Ovary (tissue), 9 donors: Measurements from ENCODE around the gene EPN3. TPM values are rescaled to one million over a fixed set of nuclear protein-coding genes. Genes with fewer than 3 reads are reported as not detected.

ENCODE experiments used
- DNase-seq, 5 donors: peaks; one replicate each; pipeline ENCODE4 v3.0.0-alpha.2; 2019 to 2020
- H3K27ac ChIP-seq, 2 donors: fragments of 200-600 bp; one replicate each; pipeline versions ENCODE4 v1.5.1 to v1.8.0; 2019 to 2022
- H3K27me3 ChIP-seq: fragments of 200-600 bp; one replicate; pipeline ENCODE4 v1.8.0; 2022
- H3K36me3 ChIP-seq: fragments of 200-600 bp; sonication (generic); one replicate; pipeline ENCODE4 v1.5.1; 2019
- H3K4me1 ChIP-seq: one replicate; pipeline ENCODE4 v1.8.1; 2013; ENCODE audit warnings: mild to moderate bottlenecking, moderate library complexity; ENCODE audit not compliant: insufficient read depth
- H3K4me3 ChIP-seq: fragments of 200-600 bp; sonication (generic); one replicate; pipeline ENCODE4 v1.5.1; 2017
- H3K9me3 ChIP-seq, 2 donors: fragments of 200-600 bp in 1 of 2; sonication (generic) in 1 of 2; one replicate each; pipeline versions ENCODE4 v1.5.1 to v1.8.1; 2013 to 2019; ENCODE audit warnings: mild to moderate bottlenecking in 1 of 2, moderate library complexity in 1 of 2
- EP300 ChIP-seq: sonication (generic); formaldehyde crosslinking; IDR thresholded peaks from one replicate; pipeline ENCODE4 v1.6.1; 2017; ENCODE audit warnings: antibody characterized with exemption
- POLR2A ChIP-seq: fragments of 450-650 bp; IDR thresholded peaks from one replicate; pipeline ENCODE4 v1.6.1; 2017; ENCODE audit warnings: antibody characterized with exemption, mild to moderate bottlenecking, moderate library complexity
- WGBS, 3 donors: extraction: QIAGEN DNeasy Blood & Tissue Kit in 1 of 3; methylation state at CpG; one replicate each; pipeline versions ENCODE4 v1.1.5 to v1.1.7; 2013 to 2017; 5-methylcytosine and 5-hydroxymethylcytosine counted together
- intact Hi-C, 4 donors: fragments of 100-400 bp; cut with DNase I; formaldehyde crosslinking; loops; one replicate each; pipeline versions ENCODE4 v1.11.0 to v1.15.1; 2022 to 2023
- polyA plus RNA-seq, 2 donors: library from polyadenylated mRNA; stranded (reverse); fragments of 200-250 nt in 1 of 2; fragments of 350-450 nt in 1 of 2; fragmentation: Illumina TruSeq in 1 of 2; extraction: RNeasy Lipid Tissue Mini Kit (QIAGEN cat#74804) in 1 of 2; gene quantifications; one replicate each; pipeline ENCODE4 v1.2.3, GENCODE V29; 2013 to 2014
- total RNA-seq, 7 donors: library from RNA; depleted of rRNA in 2 of 7; stranded (reverse); fragments of >200 nt in 2 of 7; fragmentation: NEBNext Ultra II Directional in 3 of 7; extraction: Animal tissue kit (Norgen Biotek cat#: 25700) in 3 of 7; gene quantifications; one replicate each; pipeline versions ENCODE4 v1.1.0 to v1.2.4, GENCODE V29; 2016 to 2023
- TF ChIP-seq, protein P1 (sequence below), 3 donors: fragments of 450-650 bp in 2 of 3; fragments of 200-600 bp in 1 of 3; IDR thresholded peaks; one replicate each; pipeline versions ENCODE4 v1.5.1 to v1.8.0; 2016 to 2022; ENCODE audit warnings: antibody characterized with exemption in 3 of 3, mild to moderate bottlenecking in 1 of 3
- donor health status: DM: no; HTN: no; CAD: no; lungs with moderate emphysema.
- donor health status: DM: no; HTN: no; CAD: no.
- donor health status: Bipolar disorder and iron deficiency.
- donor health status: DM: yes; HTN: yes; CAD: no.
- donor health status: DM: no; HTN: no; CAD: no.
- donor health status: DM: yes; HTN: yes; CAD: no.

Gene EPN3
- total and polyA plus RNA-seq, 9 donors: 6.2 to 33.4 (median 21.0) TPM

DNA sequence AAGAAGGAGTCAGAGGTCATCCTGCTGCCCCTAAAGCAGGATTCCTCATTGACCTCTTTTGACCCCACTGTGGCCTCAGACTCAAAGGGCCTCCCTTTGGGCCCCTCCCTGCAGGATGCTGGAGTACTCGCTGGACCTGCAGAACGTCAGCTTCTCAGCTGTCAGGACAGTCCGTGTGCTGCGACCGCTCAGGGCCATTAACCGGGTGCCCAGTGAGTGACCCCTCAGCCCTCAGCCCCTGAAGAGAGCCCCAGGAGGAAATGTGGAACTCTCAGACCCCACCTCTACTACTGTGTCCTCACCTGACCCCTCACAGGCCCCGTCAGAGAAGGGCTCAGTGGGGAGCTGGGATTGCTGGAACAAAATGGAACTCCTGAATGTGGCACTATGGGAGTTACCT lies 37.1 kb downstream of the EPN3 start:
- Histone ChIP-seq H3K4me3 (no peak overlapping the region), H3K4me1 (peaks cover 4% of the 10 kb centered on the region), H3K27me3 (no peaks in the 10 kb centered on the region), H3K9me3 (no peaks in the 10 kb centered on the region), H3K27ac (no peak overlapping the region), H3K36me3 (no peaks in the 10 kb centered on the region)
- DNase-seq: no peak
- TF ChIP-seq POLR2A (no peak), EP300 (no peak)
- TF ChIP-seq, protein P1, sequence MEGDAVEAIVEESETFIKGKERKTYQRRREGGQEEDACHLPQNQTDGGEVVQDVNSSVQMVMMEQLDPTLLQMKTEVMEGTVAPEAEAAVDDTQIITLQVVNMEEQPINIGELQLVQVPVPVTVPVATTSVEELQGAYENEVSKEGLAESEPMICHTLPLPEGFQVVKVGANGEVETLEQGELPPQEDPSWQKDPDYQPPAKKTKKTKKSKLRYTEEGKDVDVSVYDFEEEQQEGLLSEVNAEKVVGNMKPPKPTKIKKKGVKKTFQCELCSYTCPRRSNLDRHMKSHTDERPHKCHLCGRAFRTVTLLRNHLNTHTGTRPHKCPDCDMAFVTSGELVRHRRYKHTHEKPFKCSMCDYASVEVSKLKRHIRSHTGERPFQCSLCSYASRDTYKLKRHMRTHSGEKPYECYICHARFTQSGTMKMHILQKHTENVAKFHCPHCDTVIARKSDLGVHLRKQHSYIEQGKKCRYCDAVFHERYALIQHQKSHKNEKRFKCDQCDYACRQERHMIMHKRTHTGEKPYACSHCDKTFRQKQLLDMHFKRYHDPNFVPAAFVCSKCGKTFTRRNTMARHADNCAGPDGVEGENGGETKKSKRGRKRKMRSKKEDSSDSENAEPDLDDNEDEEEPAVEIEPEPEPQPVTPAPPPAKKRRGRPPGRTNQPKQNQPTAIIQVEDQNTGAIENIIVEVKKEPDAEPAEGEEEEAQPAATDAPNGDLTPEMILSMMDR (IDR thresholded peaks at IDR 0.05): no peak
- intact Hi-C loops: no loop called here
- 88 to 94% (median 93%) methylated on average over 6 to 7 of the region's 7 CpGs for WGBS, 3 donors

DNA sequence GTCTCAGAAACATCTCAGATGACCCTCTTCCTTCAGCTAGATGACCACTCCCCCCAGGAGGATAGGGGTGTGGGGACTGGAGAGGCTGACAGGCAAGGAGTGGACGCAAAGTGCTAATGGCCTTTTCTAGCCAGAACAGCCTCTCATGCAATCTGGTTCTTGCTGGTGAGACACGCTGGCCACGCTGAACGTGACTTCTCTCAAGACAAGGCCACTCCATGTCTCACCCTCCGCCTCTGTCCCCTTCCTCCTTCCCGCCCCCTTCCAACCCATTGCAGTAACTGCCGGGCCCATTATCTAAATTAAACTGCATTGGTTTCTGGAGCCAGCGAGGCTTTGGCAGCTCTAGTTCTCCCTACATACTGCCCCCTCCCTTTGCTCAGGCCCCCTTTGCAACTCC lies 37.5 kb downstream of the EPN3 start:
- intact Hi-C loops: no loop called here
- TF ChIP-seq POLR2A (no peak), EP300 (no peak)
- TF ChIP-seq, protein P1 (IDR thresholded peaks at IDR 0.05): no peak
- WGBS, 3 donors: 88 to 92% (median 91%) methylated on average over 8 of the region's 8 CpGs
- no peaks in the 10 kb centered on the region for H3K9me3 ChIP-seq
- H3K4me1 ChIP-seq: no peaks in the 10 kb centered on the region
- no peak overlapping the region for H3K27ac ChIP-seq
- H3K27me3 ChIP-seq: no peaks in the 10 kb centered on the region
- H3K36me3 ChIP-seq: no peaks in the 10 kb centered on the region
- DNase-seq: no peak
- H3K4me3 ChIP-seq: no peak overlapping the region

DNA sequence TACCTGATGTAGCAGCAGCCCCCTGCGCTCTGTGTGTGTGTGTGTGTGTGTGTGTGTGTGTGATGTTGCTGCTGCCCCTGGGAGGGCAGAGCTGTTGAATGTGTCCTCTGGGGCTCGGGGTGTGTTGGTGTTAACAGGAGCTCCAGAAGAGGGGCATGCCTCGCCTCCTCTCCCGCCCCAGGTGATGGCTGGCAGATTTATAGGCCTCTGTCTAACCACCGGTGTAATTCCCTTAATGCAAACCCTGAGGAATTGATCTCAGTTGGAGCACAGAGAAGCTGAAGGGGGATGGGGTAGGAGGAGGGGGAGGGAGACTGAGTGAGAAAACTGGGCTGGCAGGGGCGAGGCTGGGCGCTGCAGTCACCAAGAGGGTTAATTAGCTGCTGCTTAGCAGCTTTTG lies 38.0 kb downstream of the EPN3 start:
- 81 to 90% (median 87%) methylated on average over 6 to 7 of the region's 7 CpGs for WGBS, 3 donors
- Histone ChIP-seq H3K9me3 (no peaks in the 10 kb centered on the region), H3K4me1 (no peaks in the 10 kb centered on the region), H3K27ac (no peak overlapping the region), H3K4me3 (no peak overlapping the region), H3K36me3 (no peaks in the 10 kb centered on the region), H3K27me3 (no peaks in the 10 kb centered on the region)
- intact Hi-C loops: no loop called here
- TF ChIP-seq POLR2A: no peak
- TF ChIP-seq, protein P1 (IDR thresholded peaks at IDR 0.05): no peak
- TF ChIP-seq EP300: no peak
- no peak for DNase-seq

DNA sequence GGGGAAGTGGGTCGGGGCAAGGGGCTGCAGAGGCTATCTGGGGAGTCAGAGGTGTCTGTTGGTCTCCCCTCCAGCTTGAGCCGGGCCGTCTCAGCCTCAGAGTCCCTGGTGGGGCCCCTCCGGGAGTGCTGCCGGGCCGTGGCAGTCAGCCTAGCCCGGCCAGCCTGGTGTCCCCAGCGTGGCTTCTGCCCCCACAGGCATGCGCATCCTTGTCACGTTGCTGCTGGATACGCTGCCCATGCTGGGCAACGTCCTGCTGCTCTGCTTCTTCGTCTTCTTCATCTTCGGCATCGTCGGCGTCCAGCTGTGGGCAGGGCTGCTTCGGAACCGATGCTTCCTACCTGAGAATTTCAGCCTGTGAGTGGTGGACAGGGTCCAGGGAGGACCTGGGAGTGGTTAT lies 39.1 kb downstream of the EPN3 start:
- H3K4me3 ChIP-seq: no peak overlapping the region
- no peak overlapping the region for H3K27ac ChIP-seq
- no peaks in the 10 kb centered on the region for H3K9me3 ChIP-seq
- DNase-seq: no peak
- H3K4me1 ChIP-seq: no peaks in the 10 kb centered on the region
- no peaks in the 10 kb centered on the region for H3K36me3 ChIP-seq
- TF ChIP-seq POLR2A (no peak), EP300 (no peak)
- TF ChIP-seq, protein P1 (IDR thresholded peaks at IDR 0.05): no peak
- H3K27me3 ChIP-seq: no peaks in the 10 kb centered on the region
- intact Hi-C loops: no loop called here
- WGBS, 3 donors: 89 to 94% (median 94%) methylated on average over 19 of the region's 19 CpGs

DNA sequence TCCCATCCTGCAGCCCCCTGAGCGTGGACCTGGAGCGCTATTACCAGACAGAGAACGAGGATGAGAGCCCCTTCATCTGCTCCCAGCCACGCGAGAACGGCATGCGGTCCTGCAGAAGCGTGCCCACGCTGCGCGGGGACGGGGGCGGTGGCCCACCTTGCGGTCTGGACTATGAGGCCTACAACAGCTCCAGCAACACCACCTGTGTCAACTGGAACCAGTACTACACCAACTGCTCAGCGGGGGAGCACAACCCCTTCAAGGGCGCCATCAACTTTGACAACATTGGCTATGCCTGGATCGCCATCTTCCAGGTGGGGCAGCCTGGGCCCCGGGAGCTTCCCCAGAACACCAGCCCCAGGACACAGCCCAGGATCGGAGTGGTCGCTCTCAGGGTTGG lies 40.0 kb downstream of the EPN3 start:
- Histone ChIP-seq H3K4me1 (no peaks in the 10 kb centered on the region), H3K4me3 (no peak overlapping the region), H3K27ac (no peak overlapping the region), H3K9me3 (no peaks in the 10 kb centered on the region), H3K36me3 (no peaks in the 10 kb centered on the region), H3K27me3 (no peaks in the 10 kb centered on the region)
- DNase-seq: no peak
- intact Hi-C loops: no loop called here
- 95 to 96% (median 96%) methylated on average over 19 to 20 of the region's 20 CpGs for WGBS, 3 donors
- TF ChIP-seq POLR2A (no peak), EP300 (no peak)
- TF ChIP-seq, protein P1 (IDR thresholded peaks at IDR 0.05): no peak
